ENCODE data around the gene OPRM1.

- TF ChIP-seq POLR2AphosphoS5 (IDR thresholded peaks at IDR 0.05; ENCODE audit: low read depth, low read length): no peak
- TF ChIP-seq SIN3A (IDR thresholded peaks at IDR 0.05; ENCODE audit: borderline replicate concordance, insufficient read depth, low read length): no peak
- TF ChIP-seq TAF1 (IDR thresholded peaks at IDR 0.05; ENCODE audit: borderline replicate concordance, insufficient read depth, low read length): no peak
- no peak for TF ChIP-seq REST (IDR thresholded peaks at IDR 0.05; ENCODE audit: insufficient read depth in 1 of 2, low read depth in 2 of 2, low read length in 2 of 2)
These were observed 184.3 kb downstream of the OPRM1 start for GRCh38 chr6:154223296-154223695.
